H9 (cell line): ENCODE data around the gene PPARGC1A. TPM values are rescaled to one million over a fixed set of nuclear protein-coding genes. Genes with fewer than 3 reads are reported as not detected.

ENCODE experiments used
- DNase-seq: peaks from one replicate; pipeline ENCODE4 v3.0.0-alpha.2; 2017
- H2AFZ ChIP-seq: one replicate; pipeline ENCODE4 v1.6.1; 2013; ENCODE audit warnings: mild to moderate bottlenecking, low read length, control low read depth, moderate library complexity
- H2AK5ac ChIP-seq: 2 replicates; pipeline ENCODE4 v1.6.1; 2013; ENCODE audit warnings: low read length, control low read depth, mixed read lengths; ENCODE audit not compliant: insufficient read length
- H2BK120ac ChIP-seq: one replicate; pipeline ENCODE4 v1.6.1; 2013; ENCODE audit warnings: low read depth, mild to moderate bottlenecking, low read length, control low read depth, inconsistent platforms; ENCODE audit not compliant: poor library complexity, severe bottlenecking
- H2BK12ac ChIP-seq: 2 replicates; pipeline ENCODE4 v1.6.1; 2013; ENCODE audit warnings: low read length, control low read depth, mixed read lengths, low read depth; ENCODE audit not compliant: insufficient read length
- H2BK15ac ChIP-seq: 2 replicates; pipeline ENCODE4 v1.6.1; 2013; ENCODE audit warnings: low read depth, low read length, control low read depth
- H2BK20ac ChIP-seq: one replicate; pipeline ENCODE4 v1.6.1; 2013; ENCODE audit warnings: low read depth, mild to moderate bottlenecking, low read length, control low read depth, inconsistent platforms; ENCODE audit not compliant: poor library complexity, severe bottlenecking
- H2BK5ac ChIP-seq: 2 replicates; pipeline ENCODE4 v1.6.1; 2013; ENCODE audit warnings: low read length, control low read depth, mixed read lengths; ENCODE audit not compliant: insufficient read length
- H3K14ac ChIP-seq: 2 replicates; pipeline ENCODE4 v1.6.1; 2013; ENCODE audit warnings: low read length, control low read depth; ENCODE audit not compliant: insufficient read depth
- H3K18ac ChIP-seq: 2 replicates; pipeline ENCODE4 v1.6.1; 2013; ENCODE audit warnings: low read depth, mild to moderate bottlenecking, mixed read lengths, low read length, control low read depth; ENCODE audit not compliant: insufficient read length
- H3K23ac ChIP-seq: 2 replicates; pipeline ENCODE4 v1.6.1; 2013; ENCODE audit warnings: low read length, control low read depth, mixed read lengths, low read depth; ENCODE audit not compliant: insufficient read length
- H3K23me2 ChIP-seq: 2 replicates; pipeline ENCODE4 v1.6.1; 2013; ENCODE audit warnings: low read depth, mild to moderate bottlenecking, mixed read lengths, low read length, control low read depth; ENCODE audit not compliant: insufficient read length, poor library complexity, severe bottlenecking
- H3K27ac ChIP-seq: 2 replicates; pipeline ENCODE4 v1.5.1; 2013; ENCODE audit warnings: low read length, control low read depth, mixed read lengths, low read depth; ENCODE audit not compliant: insufficient read length
- H3K27me3 ChIP-seq: 2 replicates; pipeline ENCODE4 v1.6.1; 2013; ENCODE audit warnings: low read length, control low read depth, inconsistent platforms; ENCODE audit not compliant: insufficient read depth
- H3K4ac ChIP-seq: 2 replicates; pipeline ENCODE4 v1.6.1; 2013; ENCODE audit warnings: low read depth, mild to moderate bottlenecking, control low read depth, inconsistent platforms, low read length, moderate library complexity
- H3K4me1 ChIP-seq: 2 replicates; pipeline ENCODE4 v1.6.1; 2013; ENCODE audit warnings: low read length, control low read depth, inconsistent platforms; ENCODE audit not compliant: insufficient read depth
- H3K4me2 ChIP-seq: 2 replicates; pipeline ENCODE4 v1.6.1; 2013; ENCODE audit warnings: low read length, control low read depth, mixed read lengths; ENCODE audit not compliant: insufficient read length, insufficient read depth
- H3K56ac ChIP-seq: 2 replicates; pipeline ENCODE4 v1.6.1; 2013; ENCODE audit warnings: low read depth, mild to moderate bottlenecking, mixed read lengths, low read length, control low read depth; ENCODE audit not compliant: insufficient read length
- H3K79me1 ChIP-seq: 2 replicates; pipeline ENCODE4 v1.6.1; 2013; ENCODE audit warnings: low read depth, mild to moderate bottlenecking, moderate library complexity, low read length, control low read depth, inconsistent platforms; ENCODE audit not compliant: insufficient read depth, poor library complexity, severe bottlenecking
- H3K79me2 ChIP-seq: 2 replicates; pipeline ENCODE4 v1.6.1; 2013; ENCODE audit warnings: low read length, control low read depth, inconsistent platforms; ENCODE audit not compliant: insufficient read depth
- H3K9ac ChIP-seq: 2 replicates; pipeline ENCODE4 v1.6.1; 2013; ENCODE audit warnings: low read length, control low read depth, mixed read lengths; ENCODE audit not compliant: insufficient read length; ENCODE audit errors: extremely low read depth
- H3K9me3 ChIP-seq: one replicate; pipeline ENCODE4 v1.6.1; 2013; ENCODE audit warnings: low read depth, low read length, inconsistent platforms; ENCODE audit not compliant: control insufficient read depth
- H3T11ph ChIP-seq: one replicate; pipeline ENCODE4 v1.6.1; 2013; ENCODE audit warnings: mild to moderate bottlenecking, low read length, control low read depth, inconsistent platforms
- H4K20me1 ChIP-seq: one replicate; pipeline ENCODE4 v1.6.1; 2013; ENCODE audit not compliant: control insufficient read depth, insufficient read length, insufficient read depth
- H4K5ac ChIP-seq: 2 replicates; pipeline ENCODE4 v1.6.1; 2013; ENCODE audit warnings: low read depth, mild to moderate bottlenecking, mixed read lengths, low read length, control low read depth; ENCODE audit not compliant: insufficient read length
- H4K8ac ChIP-seq: replicated peaks from 2 replicates; pipeline ENCODE4 v1.6.1; 2013; ENCODE audit warnings: low read length, control low read depth, mixed read lengths, low read depth; ENCODE audit not compliant: insufficient read length
- H4K91ac ChIP-seq: 2 replicates; pipeline ENCODE4 v1.6.1; 2013; ENCODE audit warnings: low read depth, mild to moderate bottlenecking, moderate library complexity, mixed read lengths, low read length, control low read depth; ENCODE audit not compliant: insufficient read length
- H3K27ac Mint-ChIP-seq, 3 experiments: 2 replicates in 2 of 3; 3 replicates in 1 of 3; pipeline ENCODE4 v1.8.0; 2020 to 2021; ENCODE audit warnings: mixed read lengths in 3 of 3, mild to moderate bottlenecking in 1 of 3, moderate library complexity in 1 of 3
- H3K27me3 Mint-ChIP-seq: 2 replicates; pipeline ENCODE4 v1.8.0; 2021; ENCODE audit warnings: low read depth, mild to moderate bottlenecking, moderate library complexity, mixed read lengths
- H3K36me3 Mint-ChIP-seq, 3 experiments: 2 replicates in 2 of 3; 3 replicates in 1 of 3; pipeline ENCODE4 v1.8.0; 2020 to 2021; ENCODE audit warnings: low read depth in 3 of 3, mixed read lengths in 3 of 3; ENCODE audit not compliant: insufficient read depth in 1 of 3
- H3K4me1 Mint-ChIP-seq, 2 experiments: 2 replicates each; pipeline ENCODE4 v1.8.0; 2020; ENCODE audit warnings: mixed read lengths in 2 of 2
- H3K4me3 Mint-ChIP-seq, 2 experiments: 2 replicates in 1 of 2; 3 replicates in 1 of 2; pipeline ENCODE4 v1.8.0; 2020 to 2021; ENCODE audit warnings: mild to moderate bottlenecking in 2 of 2, mixed read lengths in 2 of 2, moderate library complexity in 1 of 2
- H3K9me3 Mint-ChIP-seq, 2 experiments: 2 replicates in 1 of 2; 3 replicates in 1 of 2; pipeline ENCODE4 v1.8.0; 2020; ENCODE audit warnings: mild to moderate bottlenecking in 2 of 2, mixed read lengths in 2 of 2, moderate library complexity in 1 of 2
- WGBS: extraction: QIAGEN DNeasy Blood & Tissue Kit; methylation state at CpG from one replicate; pipeline ENCODE4 v1.1.7; 2013; ENCODE audit warnings: missing lambda C conversion rate, low lambda C conversion rate, mixed read lengths; ENCODE audit not compliant: insufficient read length; ENCODE audit errors: extremely low coverage; 5-methylcytosine and 5-hydroxymethylcytosine counted together
- total RNA-seq: library from RNA; stranded (reverse); gene quantifications from 2 replicates; pipeline ENCODE4 v1.2.1, GENCODE V29; 2021
- TF ChIP-seq, protein P1 (sequence below): fragments of 200-600 bp; sonication (generic); conservative IDR thresholded peaks from 3 replicates; pipeline ENCODE4 v1.8.0; 2021; ENCODE audit warnings: antibody characterized with exemption, mild to moderate bottlenecking

PPARGC1A gene
- total RNA-seq, 1 experiment from 2014 or later = 1.7 TPM

DNA sequence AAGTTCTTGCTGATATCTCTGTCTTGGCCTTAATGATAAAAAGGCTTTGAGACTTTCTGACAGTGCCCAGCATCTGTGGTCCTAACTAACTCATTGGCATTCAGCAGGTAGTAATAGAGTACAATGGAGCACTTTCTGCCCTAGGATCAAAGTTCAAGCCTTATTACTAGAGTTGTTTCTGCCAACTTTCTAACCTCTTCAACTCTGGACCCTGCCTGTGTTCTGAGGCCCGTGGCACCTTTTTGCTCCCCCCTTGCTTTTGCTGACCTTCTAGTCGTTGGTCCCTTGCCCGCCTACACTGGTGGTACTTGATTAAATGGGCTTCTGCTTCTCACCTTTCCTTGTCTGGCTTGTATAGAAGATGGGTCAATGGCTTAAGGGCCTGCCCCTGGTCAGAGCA, 126.3 kb downstream of the PPARGC1A start:
- Mint-ChIP-seq H3K27me3 (no peaks in the 10 kb centered on the region), H3K36me3 (no peaks in the 10 kb centered on the region), H3K4me3 (no peak overlapping the region), H3K9me3 (0 out of 5 replicates have a peak, but pooled peaks cover 0 to 3% of the 10 kb centered on the region in 2 experiments), H3K4me1 (peaks cover 5 to 7% of the 10 kb centered on the region in 2 experiments; a peak in 2 of 4 replicates), H3K27ac (no peak overlapping the region)
- no peak overlapping the region for H3K4me2 ChIP-seq
- no peak overlapping the region for H4K8ac ChIP-seq
- H3K27ac ChIP-seq = no peak overlapping the region
- H4K91ac ChIP-seq = no peak overlapping the region
- H2BK15ac ChIP-seq = no peak overlapping the region
- H2BK12ac ChIP-seq = no peak overlapping the region
- no peak overlapping the region for H3K9ac ChIP-seq
- H2AK5ac ChIP-seq = no peak overlapping the region
- H3K27me3 ChIP-seq = no peaks in the 10 kb centered on the region
- no peak overlapping the region for H4K5ac ChIP-seq
- H4K20me1 ChIP-seq = no peaks in the 10 kb centered on the region
- H2AFZ ChIP-seq = no peak overlapping the region
- no CpG with 5 or more reads among the region's 3 CpGs for WGBS
- no peaks in the 10 kb centered on the region; the same call in 1 of the 2 replicates for H3K4me1 ChIP-seq
- no peaks in the 10 kb centered on the region for H3K23me2 ChIP-seq
- H3K23ac ChIP-seq = no peak overlapping the region
- no peak overlapping the region for H3K4ac ChIP-seq
- H2BK20ac ChIP-seq = no peak overlapping the region
- H3K18ac ChIP-seq = no peak overlapping the region
- no peak overlapping the region for H3K56ac ChIP-seq
- no peak overlapping the region for H3K14ac ChIP-seq
- no peak overlapping the region for H3T11ph ChIP-seq
- DNase-seq = no peak
- no peaks in the 10 kb centered on the region for H3K79me2 ChIP-seq
- H3K79me1 ChIP-seq = no peaks in the 10 kb centered on the region
- H2BK120ac ChIP-seq = no peak overlapping the region
- no peak overlapping the region for H2BK5ac ChIP-seq
- H3K9me3 ChIP-seq = no peaks in the 10 kb centered on the region
- TF ChIP-seq, protein P1, sequence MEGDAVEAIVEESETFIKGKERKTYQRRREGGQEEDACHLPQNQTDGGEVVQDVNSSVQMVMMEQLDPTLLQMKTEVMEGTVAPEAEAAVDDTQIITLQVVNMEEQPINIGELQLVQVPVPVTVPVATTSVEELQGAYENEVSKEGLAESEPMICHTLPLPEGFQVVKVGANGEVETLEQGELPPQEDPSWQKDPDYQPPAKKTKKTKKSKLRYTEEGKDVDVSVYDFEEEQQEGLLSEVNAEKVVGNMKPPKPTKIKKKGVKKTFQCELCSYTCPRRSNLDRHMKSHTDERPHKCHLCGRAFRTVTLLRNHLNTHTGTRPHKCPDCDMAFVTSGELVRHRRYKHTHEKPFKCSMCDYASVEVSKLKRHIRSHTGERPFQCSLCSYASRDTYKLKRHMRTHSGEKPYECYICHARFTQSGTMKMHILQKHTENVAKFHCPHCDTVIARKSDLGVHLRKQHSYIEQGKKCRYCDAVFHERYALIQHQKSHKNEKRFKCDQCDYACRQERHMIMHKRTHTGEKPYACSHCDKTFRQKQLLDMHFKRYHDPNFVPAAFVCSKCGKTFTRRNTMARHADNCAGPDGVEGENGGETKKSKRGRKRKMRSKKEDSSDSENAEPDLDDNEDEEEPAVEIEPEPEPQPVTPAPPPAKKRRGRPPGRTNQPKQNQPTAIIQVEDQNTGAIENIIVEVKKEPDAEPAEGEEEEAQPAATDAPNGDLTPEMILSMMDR = no peak
